T-helper 9 cell (primary cell): ENCODE data around the gene BICC1.
A peak's percentile ranks its signal among the peaks of the same experiment; 100 is the strongest.

Experiments
- DNase-seq: peaks from one replicate; pipeline ENCODE4 v3.0.0-alpha.2; 2020

The BICC1 gene

GRCh38 chr10:58515291-58515941 is 2.7 kb downstream of the BICC1 start:
- DNase-seq: no peak

GRCh38 chr10:58516119-58516518 is 3.4 kb downstream of the BICC1 start:
- DNase-seq: no peak

GRCh38 chr10:58516671-58517070 is 4.0 kb downstream of the BICC1 start:
- DNase-seq: no peak

GRCh38 chr10:58517081-58517480 is 4.4 kb downstream of the BICC1 start:
- DNase-seq: no peak

GRCh38 chr10:58517491-58518355 is 5.1 kb downstream of the BICC1 start:
- no peak for DNase-seq

GRCh38 chr10:58518775-58519174 is 6.1 kb downstream of the BICC1 start:
- no peak for DNase-seq

- DNase-seq: no peak
These were observed 16.5 kb downstream of the BICC1 start for GRCh38 chr10:58529077-58529728.

- DNase-seq: peak; percentile 19
These were observed 18.5 kb downstream of the BICC1 start for GRCh38 chr10:58531084-58531695.

- no peak for DNase-seq
These were observed 22.6 kb downstream of the BICC1 start for GRCh38 chr10:58535311-58535710.

GRCh38 chr10:58543141-58543540 is 30.5 kb downstream of the BICC1 start:
- DNase-seq: no peak

- no peak for DNase-seq
These were observed 31.5 kb downstream of the BICC1 start for GRCh38 chr10:58544135-58544534.

- no peak for DNase-seq
These were observed 32.8 kb downstream of the BICC1 start for GRCh38 chr10:58545427-58545826.

GRCh38 chr10:58546137-58546536 is 33.5 kb downstream of the BICC1 start:
- no peak for DNase-seq

- DNase-seq: no peak
These were observed 34.2 kb downstream of the BICC1 start for GRCh38 chr10:58546722-58547445.

GRCh38 chr10:58547963-58548362 is 35.3 kb downstream of the BICC1 start:
- DNase-seq: no peak

GRCh38 chr10:58554316-58554715 is 41.6 kb downstream of the BICC1 start:
- no peak for DNase-seq

- DNase-seq: no peak
These were observed 42.7 kb downstream of the BICC1 start for GRCh38 chr10:58555170-58555929.

- DNase-seq: no peak
These were observed 43.2 kb downstream of the BICC1 start for GRCh38 chr10:58555930-58556311.

GRCh38 chr10:58556516-58557165 is 44.0 kb downstream of the BICC1 start:
- no peak for DNase-seq

GRCh38 chr10:58557714-58558113 is 45.0 kb downstream of the BICC1 start:
- no peak for DNase-seq

- DNase-seq: no peak
These were observed 47.4 kb downstream of the BICC1 start for GRCh38 chr10:58560068-58560467.
